IPS-20b (cell line): Measurements from ENCODE around the gene DSCAML1.
"Not testable (repeated sequence)": the region's sequence is repeated elsewhere in the genome, so short reads cannot be mapped to it uniquely, and the experiment has no call there.

Experiments used
- H3K27ac ChIP-seq: one replicate; pipeline ENCODE4 v1.5.1; 2013; ENCODE audit warnings: low read length
- H3K27me3 ChIP-seq: 2 replicates; pipeline ENCODE4 v1.6.1; 2013; ENCODE audit warnings: mild to moderate bottlenecking, low read length, inconsistent platforms; ENCODE audit not compliant: insufficient read depth
- H3K36me3 ChIP-seq: 2 replicates; pipeline ENCODE4 v1.6.1; 2013; ENCODE audit warnings: low read depth, mild to moderate bottlenecking, inconsistent platforms, low read length, moderate library complexity; ENCODE audit not compliant: insufficient read depth
- H3K4me1 ChIP-seq: 2 replicates; pipeline ENCODE4 v1.6.1; 2013; ENCODE audit warnings: mild to moderate bottlenecking, control low read depth, inconsistent platforms, low read length, moderate library complexity; ENCODE audit not compliant: insufficient read depth
- H3K4me3 ChIP-seq: 2 replicates; pipeline ENCODE4 v1.5.1; 2013; ENCODE audit warnings: mild to moderate bottlenecking, low read length, inconsistent platforms
- H3K9ac ChIP-seq: 2 replicates; pipeline ENCODE4 v1.6.1; 2013; ENCODE audit warnings: low read depth, mild to moderate bottlenecking, inconsistent platforms, low read length, moderate library complexity
- H3K9me3 ChIP-seq: 2 replicates; pipeline ENCODE4 v1.6.1; 2013; ENCODE audit warnings: mild to moderate bottlenecking, low read depth, low read length, inconsistent platforms; ENCODE audit not compliant: insufficient read depth

DSCAML1 gene

GRCh38 chr11:117411736-117412135, 385.3 kb downstream of the DSCAML1 start:
- H3K27me3 ChIP-seq, result no peaks in the 10 kb centered on the region
- no peaks in the 10 kb centered on the region for H3K9me3 ChIP-seq
- H3K4me3 ChIP-seq, result no peak overlapping the region
- H3K9ac ChIP-seq, result no peak overlapping the region
- H3K27ac ChIP-seq, result no peak overlapping the region
- H3K4me1 ChIP-seq, result peaks cover 3% of the 10 kb centered on the region; the same call in 1 of the 2 replicates
- peaks cover 7% of the 10 kb centered on the region for H3K36me3 ChIP-seq

- peaks cover 7% of the 10 kb centered on the region for H3K36me3 ChIP-seq
- peaks cover 4% of the 10 kb centered on the region; the same call in 1 of the 2 replicates for H3K9me3 ChIP-seq
- H3K4me3 ChIP-seq, result no peak overlapping the region
- H3K27me3 ChIP-seq, result no peaks in the 10 kb centered on the region
- H3K27ac ChIP-seq, result no peak overlapping the region
- H3K9ac ChIP-seq, result no peak overlapping the region
- peaks cover 3% of the 10 kb centered on the region; the same call in 1 of the 2 replicates for H3K4me1 ChIP-seq
These were observed 385.9 kb downstream of the DSCAML1 start for GRCh38 chr11:117410861-117411710.

- no peak overlapping the region for H3K27ac ChIP-seq
- no peak overlapping the region for H3K4me3 ChIP-seq
- no peaks in the 10 kb centered on the region for H3K27me3 ChIP-seq
- H3K36me3 ChIP-seq, result peaks cover 7% of the 10 kb centered on the region
- no peak overlapping the region for H3K9ac ChIP-seq
- peaks cover 3% of the 10 kb centered on the region; the same call in 1 of the 2 replicates for H3K4me1 ChIP-seq
- H3K9me3 ChIP-seq, result peaks cover 6% of the 10 kb centered on the region; the same call in 1 of the 2 replicates
These were observed 386.8 kb downstream of the DSCAML1 start for GRCh38 chr11:117410238-117410637.

GRCh38 chr11:117409511-117409910, 387.5 kb downstream of the DSCAML1 start:
- H3K9ac ChIP-seq, result no peak overlapping the region
- no peak overlapping the region for H3K27ac ChIP-seq
- H3K36me3 ChIP-seq, result peaks cover 13% of the 10 kb centered on the region
- peaks cover 3% of the 10 kb centered on the region; the same call in 1 of the 2 replicates for H3K4me1 ChIP-seq
- no peaks in the 10 kb centered on the region for H3K27me3 ChIP-seq
- H3K4me3 ChIP-seq, result no peak overlapping the region
- peaks cover 6% of the 10 kb centered on the region; the same call in 1 of the 2 replicates for H3K9me3 ChIP-seq

- no peak overlapping the region for H3K4me3 ChIP-seq
- peaks cover 3% of the 10 kb centered on the region; the same call in 1 of the 2 replicates for H3K4me1 ChIP-seq
- no peaks in the 10 kb centered on the region for H3K27me3 ChIP-seq
- no peak overlapping the region for H3K9ac ChIP-seq
- H3K9me3 ChIP-seq, result peaks cover 6% of the 10 kb centered on the region; the same call in 1 of the 2 replicates
- peaks cover 14% of the 10 kb centered on the region for H3K36me3 ChIP-seq
- H3K27ac ChIP-seq, result no peak overlapping the region
These were observed 388.7 kb downstream of the DSCAML1 start for GRCh38 chr11:117408356-117408755.

GRCh38 chr11:117407016-117407415, 390.0 kb downstream of the DSCAML1 start:
- peaks cover 6% of the 10 kb centered on the region; the same call in 1 of the 2 replicates for H3K9me3 ChIP-seq
- H3K9ac ChIP-seq, result no peak overlapping the region
- no peak overlapping the region for H3K4me3 ChIP-seq
- H3K4me1 ChIP-seq, result peaks cover 3% of the 10 kb centered on the region; the same call in 1 of the 2 replicates
- H3K27ac ChIP-seq, result no peak overlapping the region
- H3K27me3 ChIP-seq, result no peaks in the 10 kb centered on the region
- H3K36me3 ChIP-seq, result peaks cover 14% of the 10 kb centered on the region

GRCh38 chr11:117405898-117406297, 391.1 kb downstream of the DSCAML1 start:
- H3K9me3 ChIP-seq, H3K9ac ChIP-seq, H3K27me3 ChIP-seq, H3K4me1 ChIP-seq, H3K4me3 ChIP-seq, H3K27ac ChIP-seq: not testable (repeated sequence)
- peaks cover 14% of the 10 kb centered on the region for H3K36me3 ChIP-seq

GRCh38 chr11:117399100-117399840, 397.7 kb downstream of the DSCAML1 start:
- peaks cover 14% of the 10 kb centered on the region for H3K9me3 ChIP-seq
- not testable (repeated sequence) for H3K27me3 ChIP-seq

GRCh38 chr11:117398618-117399017, 398.4 kb downstream of the DSCAML1 start:
- H3K4me3 ChIP-seq, H3K9ac ChIP-seq, H3K4me1 ChIP-seq, H3K27me3 ChIP-seq, H3K27ac ChIP-seq: not testable (repeated sequence)
- Histone ChIP-seq H3K9me3 (peaks cover 14% of the 10 kb centered on the region), H3K36me3 (peaks cover 49% of the 10 kb centered on the region)

More at GRCh38 chr11:117399100-117399840, 397.7 kb downstream of the DSCAML1 start:
- H3K9ac ChIP-seq, H3K4me3 ChIP-seq, H3K27ac ChIP-seq, H3K4me1 ChIP-seq: not testable (repeated sequence)
- H3K36me3 ChIP-seq, result peaks cover 43% of the 10 kb centered on the region

- no peak overlapping the region for H3K27ac ChIP-seq
- no peaks in the 10 kb centered on the region for H3K27me3 ChIP-seq
- H3K4me3 ChIP-seq, result no peak overlapping the region
- H3K9ac ChIP-seq, result no peak overlapping the region
- no peaks in the 10 kb centered on the region for H3K4me1 ChIP-seq
- H3K9me3 ChIP-seq, result peaks cover 14% of the 10 kb centered on the region
- H3K36me3 ChIP-seq, result peaks cover 65% of the 10 kb centered on the region
These were observed 400.0 kb downstream of the DSCAML1 start for GRCh38 chr11:117396970-117397369.

- H3K4me1 ChIP-seq, result no peaks in the 10 kb centered on the region
- peaks cover 68% of the 10 kb centered on the region for H3K36me3 ChIP-seq
- peaks cover 14% of the 10 kb centered on the region for H3K9me3 ChIP-seq
- no peak overlapping the region for H3K9ac ChIP-seq
- H3K27ac ChIP-seq, result no peak overlapping the region
- H3K4me3 ChIP-seq, result no peak overlapping the region
- no peaks in the 10 kb centered on the region for H3K27me3 ChIP-seq
These were observed 401.5 kb downstream of the DSCAML1 start for GRCh38 chr11:117395476-117395875.
